K562 (cell line): ENCODE data around the gene GET3. TPM values are rescaled to one million over a fixed set of nuclear protein-coding genes. Genes with fewer than 3 reads are reported as not detected.

ENCODE experiments used
- ATF7 ChIP-seq: fragments of 450-650 bp; IDR thresholded peaks from 2 replicates; pipeline ENCODE4 v1.7.1; 2014; ENCODE audit warnings: mild to moderate bottlenecking, moderate library complexity
- BRF1 ChIP-seq: IDR thresholded peaks from 3 replicates; pipeline ENCODE4 v1.6.1; 2011; ENCODE audit warnings: borderline replicate concordance, mild to moderate bottlenecking; ENCODE audit not compliant: insufficient read length; ENCODE audit errors: extremely low read depth
- CBX1 ChIP-seq: sonication (generic); IDR thresholded peaks from 2 replicates; pipeline ENCODE4 v1.6.1; 2016; ENCODE audit warnings: antibody characterized with exemption, low read depth, mild to moderate bottlenecking
- CEBPB ChIP-seq: fragments of 450-650 bp; IDR thresholded peaks from 2 replicates; pipeline ENCODE4 v1.6.1; 2016; ENCODE audit warnings: missing genetic modification characterization, missing compliant biosample characterization
- E2F3 ChIP-seq: fragments of 250-450 bp; sonication (Bioruptor Pico); IDR thresholded peaks from 2 replicates; pipeline ENCODE4 v1.4.0; 2020; ENCODE audit warnings: mild to moderate bottlenecking
- FUS ChIP-seq: fragments of 200-400 bp; formaldehyde crosslinking; optimal IDR thresholded peaks from 2 replicates; pipeline ENCODE3; 2017; ENCODE audit warnings: low read depth, low read length
- HDAC2 ChIP-seq: fragments of 450-650 bp; IDR thresholded peaks from 2 replicates; pipeline ENCODE4 v1.6.1; 2016; ENCODE audit warnings: mild to moderate bottlenecking
- POLR2A ChIP-seq: fragments of 450-650 bp; conservative IDR thresholded peaks from 2 replicates; pipeline ENCODE4 v1.6.1; 2016
- PYGO2 ChIP-seq: fragments of 450-650 bp; IDR thresholded peaks from 2 replicates; pipeline ENCODE4 v1.6.1; 2016; ENCODE audit warnings: mild to moderate bottlenecking, missing genetic modification characterization, moderate library complexity, missing compliant biosample characterization
- RAD21 ChIP-seq, 2 experiments: fragments of 250-450 bp in 1 of 2; fragments of 450-650 bp in 1 of 2; sonication (Bioruptor Pico) in 1 of 2; formaldehyde crosslinking in 1 of 2; IDR thresholded peaks in 1 of 2; conservative IDR thresholded peaks in 1 of 2; 2 replicates each; pipeline versions ENCODE4 v1.4.0 to v1.8.0; 2020 to 2022; ENCODE audit warnings: mild to moderate bottlenecking in 2 of 2, moderate library complexity in 1 of 2
- RFX1 ChIP-seq: fragments of 450-650 bp; IDR thresholded peaks from 2 replicates; pipeline ENCODE4 v1.6.1; 2016; ENCODE audit warnings: mild to moderate bottlenecking, moderate library complexity
- RFX7 ChIP-seq: fragments of 250-450 bp; sonication (Bioruptor Pico); IDR thresholded peaks from 2 replicates; pipeline ENCODE4 v1.5.1; 2021; ENCODE audit warnings: mild to moderate bottlenecking
- SMC3 ChIP-seq: conservative IDR thresholded peaks from 2 replicates; pipeline ENCODE4 v1.6.1; 2011; ENCODE audit warnings: low read depth, low read length, improper control_type of control experiment; ENCODE audit not compliant: insufficient read depth
- ZNF764 ChIP-seq: fragments of 250-450 bp; sonication (Bioruptor Pico); IDR thresholded peaks from 2 replicates; pipeline ENCODE4 v1.4.0; 2020; ENCODE audit warnings: low read depth, mild to moderate bottlenecking, moderate library complexity
- polyA plus RNA-seq, 8 experiments: library from polyadenylated mRNA; depleted of rRNA in 4 of 8; stranded (reverse) in 5 of 8; unstranded in 3 of 8; fragments of >200 nt; fragmentation: Nextera tagmentation in 2 of 8; fragmentation: Illumina TruSeq in 1 of 8; extraction: Ambion mirVana in 2 of 8; extraction: Trizol in 1 of 8; gene quantifications; 2 replicates each; pipeline versions ENCODE4 v1.2.1 to v1.2.3, GENCODE V29; 2011 to 2014; ENCODE audit warnings: inconsistent platforms in 1 of 8, missing spikeins in 1 of 8
- total RNA-seq, 7 experiments: library from RNA; depleted of rRNA in 6 of 7; stranded (reverse); fragments of >200 nt in 6 of 7; fragmentation: Illumina TruSeq in 2 of 7; extraction: Trizol in 2 of 7; gene quantifications; 2 replicates each; pipeline versions ENCODE4 v1.2.1 to v1.2.3, GENCODE V29; 2011 to 2021; ENCODE audit warnings: low replicate concordance in 1 of 7
- TF ChIP-seq, protein P1 (sequence below): sonication (generic); formaldehyde crosslinking; IDR thresholded peaks from 2 replicates; pipeline ENCODE4 v1.8.1; 2023; ENCODE audit warnings: missing genetic modification reagents, mild to moderate bottlenecking, borderline replicate concordance
- TF ChIP-seq, protein P2 (sequence below): sonication (generic); formaldehyde crosslinking; IDR thresholded peaks from 2 replicates; pipeline ENCODE4 v1.8.0; 2022; ENCODE audit warnings: mild to moderate bottlenecking, missing genetic modification reagents, borderline replicate concordance
- TF ChIP-seq, protein P3 (sequence below): fragments of 450-650 bp; IDR thresholded peaks from 2 replicates; pipeline ENCODE4 v1.6.1; 2016; ENCODE audit warnings: mild to moderate bottlenecking

The GET3 gene
- total and polyA plus RNA-seq, 9 of the 15 experiments (the other 6 are each of a cell fraction or from before 2014, with no cell fraction given), result 8.3 to 83.5 (median 51.8) TPM

DNA sequence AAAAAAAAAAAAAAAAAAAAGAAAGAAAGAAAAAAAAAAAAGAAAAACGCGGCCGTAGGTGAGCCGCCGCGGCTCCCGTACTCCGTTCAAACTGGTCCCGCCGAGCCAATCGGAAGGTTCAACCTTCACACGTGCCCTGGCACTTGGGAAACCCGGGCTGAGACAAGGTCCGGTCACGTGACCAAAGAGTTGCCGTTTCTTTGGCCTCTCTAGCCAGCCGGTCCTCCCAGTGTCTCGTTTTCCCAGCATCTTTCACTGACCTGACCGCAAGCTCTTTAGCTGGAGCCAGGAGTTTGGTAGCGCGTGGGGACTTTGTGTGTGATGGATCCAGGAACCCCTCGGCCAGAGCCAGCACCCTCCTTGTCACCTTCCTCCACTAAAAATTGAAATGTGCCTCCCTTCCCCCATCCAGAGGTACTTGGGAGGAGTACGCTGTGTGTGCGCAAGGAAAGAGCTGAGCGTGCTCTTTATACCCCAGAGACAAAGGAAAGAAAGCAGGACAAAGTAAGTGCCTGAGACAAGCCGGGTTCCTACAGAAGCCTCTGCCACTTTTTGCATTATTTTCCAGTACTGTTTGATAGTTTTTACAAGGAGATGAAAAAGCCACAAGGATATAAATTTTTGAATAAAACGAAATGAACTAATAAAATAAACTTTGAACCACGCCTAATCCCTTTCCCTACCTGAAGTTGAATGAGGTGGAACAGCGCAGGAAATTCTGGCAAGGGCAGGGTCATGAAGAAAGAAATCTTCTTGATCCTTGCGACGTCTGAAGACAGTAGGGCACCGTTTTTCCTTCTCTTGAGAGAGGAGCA lies 14.5 kb upstream of the GET3 start (continued):
- TF ChIP-seq RAD21 (CRISPR knock-in tag; conservative IDR thresholded peaks at IDR 0.05 in 1 of 2, IDR thresholded peaks at IDR 0.05 in 1 of 2) (no peak), CBX1 (no peak), RFX7 (CRISPR knock-in tag) (no peak), SMC3 (no peak), CEBPB (peak; percentile 85), ATF7 (peak; percentile 76), PYGO2 (no peak), E2F3 (CRISPR knock-in tag) (0 out of 2 replicates have a peak, but pooled peaks have one; percentile 18), POLR2A (peak; percentile 85), RFX1 (no peak), HDAC2 (peak; percentile 47; the same call in 1 of the 2 replicates), ZNF764 (CRISPR knock-in tag) (no peak), BRF1 (no peak), FUS (no peak)
- TF ChIP-seq, protein P1, sequence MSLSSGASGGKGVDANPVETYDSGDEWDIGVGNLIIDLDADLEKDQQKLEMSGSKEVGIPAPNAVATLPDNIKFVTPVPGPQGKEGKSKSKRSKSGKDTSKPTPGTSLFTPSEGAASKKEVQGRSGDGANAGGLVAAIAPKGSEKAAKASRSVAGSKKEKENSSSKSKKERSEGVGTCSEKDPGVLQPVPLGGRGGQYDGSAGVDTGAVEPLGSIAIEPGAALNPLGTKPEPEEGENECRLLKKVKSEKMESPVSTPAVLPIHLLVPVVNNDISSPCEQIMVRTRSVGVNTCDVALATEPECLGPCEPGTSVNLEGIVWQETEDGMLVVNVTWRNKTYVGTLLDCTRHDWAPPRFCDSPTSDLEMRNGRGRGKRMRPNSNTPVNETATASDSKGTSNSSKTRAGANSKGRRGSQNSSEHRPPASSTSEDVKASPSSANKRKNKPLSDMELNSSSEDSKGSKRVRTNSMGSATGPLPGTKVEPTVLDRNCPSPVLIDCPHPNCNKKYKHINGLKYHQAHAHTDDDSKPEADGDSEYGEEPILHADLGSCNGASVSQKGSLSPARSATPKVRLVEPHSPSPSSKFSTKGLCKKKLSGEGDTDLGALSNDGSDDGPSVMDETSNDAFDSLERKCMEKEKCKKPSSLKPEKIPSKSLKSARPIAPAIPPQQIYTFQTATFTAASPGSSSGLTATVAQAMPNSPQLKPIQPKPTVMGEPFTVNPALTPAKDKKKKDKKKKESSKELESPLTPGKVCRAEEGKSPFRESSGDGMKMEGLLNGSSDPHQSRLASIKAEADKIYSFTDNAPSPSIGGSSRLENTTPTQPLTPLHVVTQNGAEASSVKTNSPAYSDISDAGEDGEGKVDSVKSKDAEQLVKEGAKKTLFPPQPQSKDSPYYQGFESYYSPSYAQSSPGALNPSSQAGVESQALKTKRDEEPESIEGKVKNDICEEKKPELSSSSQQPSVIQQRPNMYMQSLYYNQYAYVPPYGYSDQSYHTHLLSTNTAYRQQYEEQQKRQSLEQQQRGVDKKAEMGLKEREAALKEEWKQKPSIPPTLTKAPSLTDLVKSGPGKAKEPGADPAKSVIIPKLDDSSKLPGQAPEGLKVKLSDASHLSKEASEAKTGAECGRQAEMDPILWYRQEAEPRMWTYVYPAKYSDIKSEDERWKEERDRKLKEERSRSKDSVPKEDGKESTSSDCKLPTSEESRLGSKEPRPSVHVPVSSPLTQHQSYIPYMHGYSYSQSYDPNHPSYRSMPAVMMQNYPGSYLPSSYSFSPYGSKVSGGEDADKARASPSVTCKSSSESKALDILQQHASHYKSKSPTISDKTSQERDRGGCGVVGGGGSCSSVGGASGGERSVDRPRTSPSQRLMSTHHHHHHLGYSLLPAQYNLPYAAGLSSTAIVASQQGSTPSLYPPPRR (CRISPR knock-in tag), result no peak
- TF ChIP-seq, protein P2, sequence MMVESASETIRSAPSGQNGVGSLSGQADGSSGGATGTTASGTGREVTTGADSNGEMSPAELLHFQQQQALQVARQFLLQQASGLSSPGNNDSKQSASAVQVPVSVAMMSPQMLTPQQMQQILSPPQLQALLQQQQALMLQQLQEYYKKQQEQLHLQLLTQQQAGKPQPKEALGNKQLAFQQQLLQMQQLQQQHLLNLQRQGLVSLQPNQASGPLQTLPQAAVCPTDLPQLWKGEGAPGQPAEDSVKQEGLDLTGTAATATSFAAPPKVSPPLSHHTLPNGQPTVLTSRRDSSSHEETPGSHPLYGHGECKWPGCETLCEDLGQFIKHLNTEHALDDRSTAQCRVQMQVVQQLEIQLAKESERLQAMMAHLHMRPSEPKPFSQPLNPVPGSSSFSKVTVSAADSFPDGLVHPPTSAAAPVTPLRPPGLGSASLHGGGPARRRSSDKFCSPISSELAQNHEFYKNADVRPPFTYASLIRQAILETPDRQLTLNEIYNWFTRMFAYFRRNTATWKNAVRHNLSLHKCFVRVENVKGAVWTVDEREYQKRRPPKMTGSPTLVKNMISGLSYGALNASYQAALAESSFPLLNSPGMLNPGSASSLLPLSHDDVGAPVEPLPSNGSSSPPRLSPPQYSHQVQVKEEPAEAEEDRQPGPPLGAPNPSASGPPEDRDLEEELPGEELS (CRISPR knock-in tag), result 0 out of 2 replicates have a peak, but pooled peaks have one; percentile 47
- TF ChIP-seq, protein P3, sequence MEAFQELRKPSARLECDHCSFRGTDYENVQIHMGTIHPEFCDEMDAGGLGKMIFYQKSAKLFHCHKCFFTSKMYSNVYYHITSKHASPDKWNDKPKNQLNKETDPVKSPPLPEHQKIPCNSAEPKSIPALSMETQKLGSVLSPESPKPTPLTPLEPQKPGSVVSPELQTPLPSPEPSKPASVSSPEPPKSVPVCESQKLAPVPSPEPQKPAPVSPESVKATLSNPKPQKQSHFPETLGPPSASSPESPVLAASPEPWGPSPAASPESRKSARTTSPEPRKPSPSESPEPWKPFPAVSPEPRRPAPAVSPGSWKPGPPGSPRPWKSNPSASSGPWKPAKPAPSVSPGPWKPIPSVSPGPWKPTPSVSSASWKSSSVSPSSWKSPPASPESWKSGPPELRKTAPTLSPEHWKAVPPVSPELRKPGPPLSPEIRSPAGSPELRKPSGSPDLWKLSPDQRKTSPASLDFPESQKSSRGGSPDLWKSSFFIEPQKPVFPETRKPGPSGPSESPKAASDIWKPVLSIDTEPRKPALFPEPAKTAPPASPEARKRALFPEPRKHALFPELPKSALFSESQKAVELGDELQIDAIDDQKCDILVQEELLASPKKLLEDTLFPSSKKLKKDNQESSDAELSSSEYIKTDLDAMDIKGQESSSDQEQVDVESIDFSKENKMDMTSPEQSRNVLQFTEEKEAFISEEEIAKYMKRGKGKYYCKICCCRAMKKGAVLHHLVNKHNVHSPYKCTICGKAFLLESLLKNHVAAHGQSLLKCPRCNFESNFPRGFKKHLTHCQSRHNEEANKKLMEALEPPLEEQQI, result no peak
